ENCODE results near the gene EXOC3L2. TPM values are rescaled to one million over a fixed set of nuclear protein-coding genes. Genes with fewer than 3 reads are reported as not detected.
A peak's percentile ranks its signal among the peaks of the same experiment; 100 is the strongest.

Gene EXOC3L2
- total and polyA plus RNA-seq, 2 donors (not counting 3 experiments of a cell fraction or from before 2014, with no cell fraction given) = 0.66 to 1.8 TPM

- TF ChIP-seq POLR2A (IDR thresholded peaks at IDR 0.05; ENCODE audit: low read depth, low read length) (no peak), FOS (IDR thresholded peaks at IDR 0.05; ENCODE audit: borderline replicate concordance, insufficient read depth, low read length) (no peak)
- TF ChIP-seq, protein P1, sequence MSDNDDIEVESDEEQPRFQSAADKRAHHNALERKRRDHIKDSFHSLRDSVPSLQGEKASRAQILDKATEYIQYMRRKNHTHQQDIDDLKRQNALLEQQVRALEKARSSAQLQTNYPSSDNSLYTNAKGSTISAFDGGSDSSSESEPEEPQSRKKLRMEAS (IDR thresholded peaks at IDR 0.05; ENCODE audit: insufficient read depth, insufficient read length) = no peak
- ChIA-PET POLR2A (no interaction called here), CTCF (no interaction called here)
Observed at GRCh38 chr19:45218426-45218825, 26.8 kb downstream of the EXOC3L2 start.

DNA sequence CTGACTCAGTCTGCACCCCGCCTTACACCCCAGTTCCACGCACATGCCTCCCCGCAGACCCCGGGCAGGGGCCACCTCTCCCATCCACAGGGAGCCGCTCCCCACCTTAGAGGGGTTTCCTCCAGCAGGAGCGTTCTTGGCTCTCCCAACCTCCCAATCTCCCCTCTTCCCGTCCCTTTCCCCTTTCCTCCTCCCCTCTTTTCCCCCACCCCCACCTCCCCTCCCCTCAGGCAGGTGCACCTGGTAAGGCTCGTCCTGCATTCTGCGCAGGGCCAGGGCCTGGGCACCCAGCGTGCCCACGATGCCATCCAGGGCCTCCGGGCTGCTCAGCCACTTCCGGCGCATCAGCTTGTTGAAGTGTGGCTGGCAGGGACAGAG lies 27.3 kb downstream of the EXOC3L2 start:
- no peaks in the 10 kb centered on the region for H4K20me1 ChIP-seq (replicated peaks; ENCODE audit: control insufficient read depth, extremely low read depth, insufficient read depth, low read length)
- no peaks in the 10 kb centered on the region for H3K79me2 ChIP-seq (ENCODE audit: control insufficient read depth, insufficient read depth, low read length)
- H3K4me3 ChIP-seq (replicated peaks in 1 of 3; ENCODE audit: insufficient read depth in 1 of 3, low read depth in 1 of 3, low read length in 3 of 3) = no peak overlapping the region
- no peak overlapping the region for H3K27ac ChIP-seq (ENCODE audit: insufficient read depth, low read depth, low read length)
- TF ChIP-seq FOS (IDR thresholded peaks at IDR 0.05; ENCODE audit: borderline replicate concordance, insufficient read depth, low read length) (no peak), JUN (IDR thresholded peaks at IDR 0.05; ENCODE audit: borderline replicate concordance, insufficient read depth, insufficient read length, low read depth) (no peak), POLR2A (IDR thresholded peaks at IDR 0.05; ENCODE audit: low read depth, low read length) (no peak), GATA2 (IDR thresholded peaks at IDR 0.05; ENCODE audit: insufficient read depth, insufficient read length, low read depth, low read length) (no peak), MYC (IDR thresholded peaks at IDR 0.05; ENCODE audit: low read depth, low read length) (no peak), EZH2 (IDR thresholded peaks at IDR 0.05; ENCODE audit: borderline replicate concordance, low read depth, low read length, severe bottlenecking) (no peak), POLR2AphosphoS5 (IDR thresholded peaks at IDR 0.05; ENCODE audit: insufficient read depth, low read depth, low read length) (no peak), CTCF (IDR thresholded peaks at IDR 0.05; ENCODE audit: extremely low read depth in 1 of 2, insufficient read depth in 1 of 2, low read depth in 1 of 2, low read length in 2 of 2) (no peak)
- TF ChIP-seq, protein P1 (IDR thresholded peaks at IDR 0.05; ENCODE audit: insufficient read depth, insufficient read length) = no peak
- no peaks in the 10 kb centered on the region for H3K9me1 ChIP-seq (replicated peaks; ENCODE audit: control insufficient read depth, extremely low read depth, insufficient read depth, low read length)
- intact Hi-C loops (cut with micrococcal nuclease) (no loop called here), dilution Hi-C loops (cut with MboI; ENCODE audit: extremely low pct_ligation_motif_present, low sequenced_read_pairs) (no loop called here)
- POLR2A ChIA-PET = no interaction called here
- no TSS peak for BruUV-seq (replicated peaks)
- no peak overlapping the region for H2AFZ ChIP-seq (ENCODE audit: low read depth, low read length)
- FAIRE-seq = no peak
- H3K9ac ChIP-seq (replicated peaks; ENCODE audit: extremely low read depth, insufficient read depth, low read length) = no peak overlapping the region
- H3K36me3 ChIP-seq (ENCODE audit: control insufficient read depth in 2 of 2, extremely low read depth in 1 of 2, insufficient read depth in 2 of 2, low read length in 2 of 2) = no peaks in the 10 kb centered on the region
- H3K27me3 ChIP-seq (ENCODE audit: control insufficient read depth in 2 of 2, insufficient read depth in 2 of 2, low read length in 2 of 2) = no peaks in the 10 kb centered on the region
- no peak overlapping the region for H3K4me2 ChIP-seq (ENCODE audit: insufficient read depth, low read length)
- CTCF ChIA-PET = no interaction called here
- peaks cover 18% of the 10 kb centered on the region for H3K4me1 ChIP-seq (ENCODE audit: control insufficient read depth, extremely low read depth, insufficient read depth, low read length)
- no peak for DNase-seq (ENCODE audit: low read depth, low spot score)
- no peaks in the 10 kb centered on the region for H3K9me3 ChIP-seq (replicated peaks; ENCODE audit: control insufficient read depth, insufficient read depth, low read length)

More at GRCh38 chr19:45218426-45218825, 26.8 kb downstream of the EXOC3L2 start:
- peak; percentile 55 for FAIRE-seq
- no peaks in the 10 kb centered on the region for H3K27me3 ChIP-seq (ENCODE audit: control insufficient read depth in 2 of 2, insufficient read depth in 2 of 2, low read length in 2 of 2)
- DNase-seq (ENCODE audit: low read depth, low spot score) = no peak
- no peaks in the 10 kb centered on the region for H3K9me1 ChIP-seq (replicated peaks; ENCODE audit: control insufficient read depth, extremely low read depth, insufficient read depth, low read length)
- no peak overlapping the region for H3K9ac ChIP-seq (replicated peaks; ENCODE audit: extremely low read depth, insufficient read depth, low read length)
- no peaks in the 10 kb centered on the region for H3K36me3 ChIP-seq (ENCODE audit: control insufficient read depth in 2 of 2, extremely low read depth in 1 of 2, insufficient read depth in 2 of 2, low read length in 2 of 2)
- no TSS peak for BruUV-seq (replicated peaks)
- H3K27ac ChIP-seq (ENCODE audit: insufficient read depth, low read depth, low read length) = no peak overlapping the region
- H3K79me2 ChIP-seq (ENCODE audit: control insufficient read depth, insufficient read depth, low read length) = no peaks in the 10 kb centered on the region
- H2AFZ ChIP-seq (ENCODE audit: low read depth, low read length) = no peak overlapping the region
- peaks cover 18% of the 10 kb centered on the region for H3K4me1 ChIP-seq (ENCODE audit: control insufficient read depth, extremely low read depth, insufficient read depth, low read length)
- H3K4me2 ChIP-seq (ENCODE audit: insufficient read depth, low read length) = no peak overlapping the region
- H4K20me1 ChIP-seq (replicated peaks; ENCODE audit: control insufficient read depth, extremely low read depth, insufficient read depth, low read length) = no peaks in the 10 kb centered on the region
- intact Hi-C loops (cut with micrococcal nuclease) = no loop called here
- no peak overlapping the region for H3K4me3 ChIP-seq (replicated peaks in 1 of 3; ENCODE audit: insufficient read depth in 1 of 3, low read depth in 1 of 3, low read length in 3 of 3)
- dilution Hi-C loops (cut with MboI; ENCODE audit: extremely low pct_ligation_motif_present, low sequenced_read_pairs) = no loop called here
- no peaks in the 10 kb centered on the region for H3K9me3 ChIP-seq (replicated peaks; ENCODE audit: control insufficient read depth, insufficient read depth, low read length)
